ENCODE measurements around the gene THTPA.

DNA sequence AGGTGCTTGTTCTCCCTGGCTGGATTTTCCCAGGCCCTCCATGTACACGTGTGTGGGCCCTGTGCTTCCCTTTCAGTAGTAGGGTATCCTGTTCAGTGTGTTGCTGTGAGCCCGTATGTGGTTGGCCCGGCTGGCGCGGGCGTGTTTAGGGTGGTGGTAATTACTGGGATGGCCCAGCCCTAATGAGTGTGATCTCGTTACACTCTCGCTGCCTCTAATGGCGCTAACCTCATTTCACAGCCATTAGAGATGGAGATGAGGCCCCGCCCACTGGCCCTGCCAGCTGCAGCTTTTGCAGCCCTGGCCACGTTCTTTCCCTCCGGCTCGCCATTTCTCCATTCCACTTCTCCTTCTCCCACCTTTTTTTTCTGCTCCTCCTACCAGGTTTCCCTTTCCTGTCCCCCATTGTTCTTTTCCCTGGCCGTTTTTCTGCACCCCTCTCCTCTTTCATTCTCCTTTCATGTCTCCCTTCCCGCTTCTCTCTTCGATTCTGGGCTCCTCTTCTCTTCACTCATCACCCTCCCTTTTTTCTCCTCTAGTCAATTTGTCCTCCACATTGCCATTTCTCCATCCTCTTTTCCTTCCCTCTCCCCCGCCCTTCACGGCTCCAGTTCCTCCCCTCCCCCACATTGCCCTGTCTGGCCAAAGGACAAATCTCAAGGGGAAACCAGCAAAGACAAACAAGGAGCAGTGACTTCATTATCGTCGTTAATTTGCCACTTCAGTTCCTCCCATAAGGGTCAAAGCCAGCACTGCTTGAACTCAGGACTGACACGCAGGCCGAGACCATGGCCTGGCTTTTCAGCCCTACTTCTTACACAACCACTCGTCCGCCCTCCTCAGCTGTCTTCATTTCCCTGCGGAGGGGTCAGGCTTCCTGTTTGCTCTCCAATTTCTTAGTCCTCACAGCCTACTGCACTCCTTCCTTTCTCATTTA, 11.3 kb upstream of the THTPA start:
- TF ChIP-seq YY1 (IDR thresholded peaks at IDR 0.05; ENCODE audit: low read depth) = no peak
- TF ChIP-seq, protein P1, sequence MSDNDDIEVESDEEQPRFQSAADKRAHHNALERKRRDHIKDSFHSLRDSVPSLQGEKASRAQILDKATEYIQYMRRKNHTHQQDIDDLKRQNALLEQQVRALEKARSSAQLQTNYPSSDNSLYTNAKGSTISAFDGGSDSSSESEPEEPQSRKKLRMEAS (IDR thresholded peaks at IDR 0.05) = no peak

Measured in Ishikawa (cell line).